ENCODE measurements around the gene F2RL3.

F2RL3 gene

GRCh38 chr19:16895467-16896145, 6.8 kb downstream of the F2RL3 start:
- no peak for DNase-seq

- DNase-seq, result no peak
Observed at GRCh38 chr19:16896146-16897028, 7.6 kb downstream of the F2RL3 start.

- no peak for DNase-seq
Observed at GRCh38 chr19:16897029-16897855, 8.4 kb downstream of the F2RL3 start.

- no peak for DNase-seq
Observed at GRCh38 chr19:16897856-16898161, 9.0 kb downstream of the F2RL3 start.

DNA sequence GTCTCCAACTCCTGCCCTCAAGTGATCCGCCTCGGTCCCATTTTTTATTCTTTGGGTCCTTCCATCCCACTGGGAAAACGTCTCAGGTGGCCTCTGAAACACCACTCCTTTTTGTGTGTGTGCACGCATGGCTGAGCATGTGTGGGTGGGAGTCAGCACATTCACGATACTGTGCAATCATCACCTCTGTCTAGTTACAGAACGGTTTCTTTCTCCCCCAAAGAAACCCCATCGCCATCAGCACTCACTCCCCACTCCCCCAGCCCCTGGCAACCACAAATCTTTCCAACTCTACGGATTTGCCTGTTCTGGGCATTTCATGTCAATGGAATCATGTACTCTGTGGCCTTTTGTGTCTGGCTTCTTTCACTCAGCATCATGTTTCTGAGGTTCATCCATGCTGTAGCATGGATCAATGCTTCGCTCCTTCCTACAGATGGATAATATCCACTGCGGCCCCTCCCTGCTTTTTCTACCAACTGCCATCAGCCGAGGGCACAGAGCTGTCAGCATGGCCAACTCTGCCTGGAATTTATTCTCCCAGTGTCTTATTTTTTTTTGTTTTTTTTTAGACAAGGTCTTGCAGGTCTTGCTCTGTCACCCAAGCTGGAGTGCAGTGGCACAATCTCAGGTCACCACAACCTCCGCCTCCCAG, 9.7 kb downstream of the F2RL3 start:
- no peak for DNase-seq

DNA sequence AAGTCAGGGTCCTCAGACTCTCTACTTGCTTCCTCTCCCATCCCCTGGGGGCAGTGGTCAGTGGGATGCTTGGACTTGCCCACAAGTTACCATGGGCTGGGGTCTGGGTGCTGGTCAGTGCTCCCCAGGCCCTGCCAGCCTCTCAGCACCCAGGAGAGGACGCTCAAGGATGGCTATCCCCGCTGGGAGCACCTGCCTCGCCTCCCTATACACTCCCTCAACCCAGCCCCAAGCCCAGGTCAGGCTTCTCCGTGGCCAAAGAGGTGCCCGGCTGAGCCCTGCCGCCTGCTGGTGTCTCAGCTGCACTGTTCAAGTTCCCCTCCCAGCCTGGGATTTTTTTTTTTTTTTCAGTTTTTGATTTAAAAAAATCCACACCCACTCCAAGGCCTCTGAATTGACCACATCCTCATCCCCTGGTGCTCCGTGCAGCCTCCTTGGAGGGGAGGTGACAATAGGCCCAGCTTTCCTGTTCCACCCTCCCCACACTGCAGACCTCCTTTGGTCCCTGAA, 10.8 kb downstream of the F2RL3 start:
- DNase-seq, result no peak

DNA sequence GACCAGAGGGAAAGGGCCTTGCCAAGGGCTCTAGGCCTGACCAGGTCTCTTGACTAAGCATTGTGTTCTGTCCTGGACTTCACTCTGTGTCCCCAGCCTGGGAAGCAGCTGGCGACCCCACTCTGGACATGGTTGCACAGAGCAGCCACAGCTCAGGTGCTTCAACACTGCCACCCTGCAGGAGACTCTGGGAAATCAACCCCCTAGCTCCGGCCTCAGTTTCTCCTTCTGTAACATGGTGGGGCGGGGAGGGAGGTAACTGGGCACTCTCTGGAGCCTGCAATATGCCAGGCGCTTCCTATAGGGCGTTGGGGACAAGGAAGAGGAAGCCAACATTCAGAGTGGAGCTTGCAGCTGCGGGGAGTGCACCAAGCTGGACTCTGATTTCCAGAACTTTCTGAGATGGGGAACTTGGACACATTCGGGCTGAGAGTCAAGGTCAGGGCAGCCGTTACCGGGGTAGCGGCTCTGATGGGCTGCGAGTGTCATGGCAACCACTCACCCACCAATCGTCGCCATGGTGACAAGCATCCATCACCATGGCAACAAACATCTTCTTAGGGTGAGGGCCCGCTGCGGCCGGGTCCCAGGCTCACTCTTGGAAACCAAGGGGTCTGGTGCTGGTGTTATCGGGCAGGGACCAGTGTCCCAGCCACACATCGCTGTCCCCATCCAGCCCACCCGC, 12.8 kb downstream of the F2RL3 start:
- peak in 1 of 2 experiments; percentile 25 for DNase-seq

DNA sequence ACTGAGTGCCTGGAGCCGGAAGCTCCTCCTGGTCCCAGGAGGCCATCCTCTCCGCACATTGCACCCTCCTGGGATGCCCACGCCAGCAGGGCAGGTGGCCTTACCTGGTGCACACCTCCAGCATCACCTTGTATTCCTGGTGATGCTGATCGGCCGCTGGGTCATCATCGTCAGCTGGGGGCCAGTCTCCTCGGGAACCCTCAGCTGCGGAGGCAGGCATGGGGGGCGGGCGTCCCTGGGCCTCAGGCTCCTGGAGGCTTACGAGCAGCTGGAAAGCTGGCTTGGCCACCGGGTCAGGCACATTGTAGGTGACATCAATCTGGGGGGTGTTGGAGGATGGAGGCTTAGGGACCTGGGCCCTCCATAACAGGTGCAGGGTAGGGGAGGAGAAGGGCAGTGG, 13.7 kb downstream of the F2RL3 start:
- no peak for DNase-seq

DNA sequence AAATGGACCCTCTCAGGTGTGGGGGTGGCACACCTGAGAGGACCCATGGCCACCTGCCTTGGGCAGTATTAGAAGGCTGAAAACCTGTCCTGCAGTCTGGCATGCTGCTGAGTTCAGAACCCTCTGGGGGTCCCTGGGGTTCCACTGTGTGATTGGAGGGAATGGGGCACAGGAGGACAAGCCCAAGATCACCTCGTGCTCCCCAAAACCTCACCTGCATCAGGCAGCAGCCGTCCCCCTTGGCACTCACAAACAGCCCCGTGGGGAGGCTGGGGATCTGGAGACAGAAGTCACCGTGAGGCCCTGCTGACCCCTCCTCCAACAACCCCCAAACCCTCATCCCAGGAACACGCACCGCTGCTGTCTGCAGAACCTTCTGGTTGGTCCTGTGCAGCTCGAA, 14.5 kb downstream of the F2RL3 start:
- DNase-seq, result no peak

GRCh38 chr19:16904599-16904998, 15.8 kb downstream of the F2RL3 start:
- DNase-seq, result no peak

GRCh38 chr19:16908759-16909158, 20.0 kb downstream of the F2RL3 start:
- no peak for DNase-seq

DNA sequence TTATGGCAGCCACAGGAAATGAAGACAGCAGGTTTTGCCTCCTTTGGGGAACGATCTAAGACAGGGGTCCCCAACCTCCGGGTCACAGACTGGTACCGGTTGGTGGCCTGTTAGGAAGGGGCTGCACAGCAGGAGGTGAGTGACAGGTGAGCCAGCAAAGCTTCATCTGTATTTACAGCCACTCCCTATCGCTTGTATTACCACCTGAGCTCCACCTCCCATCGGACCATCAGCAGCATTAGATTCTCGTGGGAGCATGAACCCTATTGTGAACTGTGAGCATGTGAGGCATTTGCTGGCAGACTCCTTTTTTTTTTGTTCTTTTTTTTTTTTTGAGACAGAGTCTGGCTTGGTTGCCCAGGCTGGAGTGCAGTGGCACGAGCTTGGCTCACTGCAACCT, 22.2 kb downstream of the F2RL3 start:
- no peak for DNase-seq

DNA sequence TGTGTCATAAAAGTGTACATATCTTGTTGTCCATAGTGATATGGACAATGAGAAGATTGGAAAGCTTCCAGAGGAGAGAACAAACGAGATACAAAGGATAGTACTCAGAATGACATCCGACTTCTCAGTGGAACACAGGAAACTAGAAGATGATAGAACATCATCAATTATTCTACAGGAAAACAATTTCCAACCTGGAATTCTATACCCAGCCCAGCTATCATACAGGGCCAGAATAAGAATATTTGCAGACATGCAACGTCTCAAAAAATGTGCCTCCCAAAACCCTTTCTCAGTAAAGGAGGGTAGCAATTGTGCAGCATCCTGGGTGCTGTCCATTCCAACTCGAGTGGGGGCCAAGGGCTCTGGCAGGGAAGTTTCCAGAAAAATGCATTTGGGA, 24.0 kb downstream of the F2RL3 start:
- no peak for DNase-seq

DNA sequence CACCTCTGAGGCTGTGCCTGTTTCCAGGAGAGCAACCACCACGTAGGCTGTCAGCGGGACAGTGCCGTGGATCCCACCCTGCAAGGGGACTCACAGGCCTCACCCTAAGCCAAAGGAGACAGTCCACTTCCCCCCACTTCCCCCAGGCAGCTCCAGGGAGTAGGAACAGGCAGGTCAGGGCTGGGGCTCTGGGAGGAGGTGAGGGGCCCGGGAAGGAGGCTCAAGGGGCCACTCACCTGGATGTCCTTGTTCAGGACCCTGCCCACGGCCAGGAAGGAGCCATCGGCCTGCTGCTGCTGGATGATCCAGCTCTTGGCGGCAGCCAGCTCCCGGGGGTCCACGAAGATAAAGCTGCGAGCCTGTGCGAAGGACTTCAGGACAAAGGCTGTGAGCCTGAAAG, 25.6 kb downstream of the F2RL3 start:
- no peak for DNase-seq

- DNase-seq, result no peak
Observed at GRCh38 chr19:16915135-16915534, 26.3 kb downstream of the F2RL3 start.

GRCh38 chr19:16915734-16916133, 26.9 kb downstream of the F2RL3 start:
- no peak for DNase-seq

DNA sequence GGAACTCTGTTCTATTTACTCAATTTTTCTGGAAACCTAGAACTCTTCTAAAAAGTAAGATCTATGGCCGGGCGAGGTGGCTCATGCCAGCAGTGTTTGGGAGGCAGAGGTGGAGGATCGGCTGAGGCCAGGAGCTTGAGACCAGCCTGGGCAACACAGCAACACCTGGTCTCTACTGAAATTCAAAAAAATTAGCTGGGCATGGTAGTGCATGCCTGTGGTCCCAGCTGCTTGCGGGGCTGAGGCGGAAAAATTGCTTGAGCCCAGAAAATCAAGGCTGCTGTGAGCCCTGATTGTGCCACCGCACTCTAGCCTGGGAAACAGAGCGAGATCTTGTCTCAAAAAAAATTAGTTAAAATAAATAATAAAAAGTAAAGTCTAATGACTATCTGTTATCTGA, 28.6 kb downstream of the F2RL3 start:
- no peak for DNase-seq

GRCh38 chr19:16919496-16919895, 30.7 kb downstream of the F2RL3 start:
- no peak for DNase-seq

DNA sequence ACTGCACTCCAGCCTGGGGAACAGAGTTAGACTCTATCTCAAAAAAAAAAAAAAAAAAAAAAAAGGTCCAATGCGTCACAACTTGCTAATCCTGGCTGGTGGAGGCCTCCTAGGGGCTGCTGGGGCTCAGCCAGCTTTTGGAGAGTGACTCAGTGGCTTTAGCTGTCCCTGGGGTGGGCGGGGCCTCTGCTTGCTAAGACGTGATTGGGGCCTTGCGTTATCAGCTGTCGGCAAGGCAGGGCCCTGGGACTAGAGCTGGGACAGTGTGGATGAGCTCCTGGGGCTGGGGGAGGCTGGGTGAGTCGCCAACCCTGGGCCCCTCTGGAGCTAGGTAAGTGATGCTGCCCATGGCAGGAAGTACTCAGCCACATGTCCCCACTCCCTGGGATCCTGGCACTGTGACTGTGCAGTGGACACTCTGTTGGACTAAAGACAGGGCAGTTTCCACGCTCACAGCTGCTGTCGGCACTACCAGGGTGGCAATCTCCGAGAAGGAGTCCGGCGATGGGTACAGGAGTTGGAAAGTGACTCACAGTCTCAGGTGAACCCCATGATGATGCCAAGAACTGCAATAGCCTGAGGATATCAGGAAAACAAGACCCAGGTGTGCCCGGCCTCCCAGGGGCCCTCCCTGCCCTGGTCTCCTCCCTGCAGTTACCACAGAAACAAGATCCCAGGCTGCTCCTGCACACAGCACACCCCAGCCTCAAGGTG, 32.2 kb downstream of the F2RL3 start:
- DNase-seq, result no peak

GRCh38 chr19:16921766-16922591, 33.2 kb downstream of the F2RL3 start:
- no peak for DNase-seq

DNA sequence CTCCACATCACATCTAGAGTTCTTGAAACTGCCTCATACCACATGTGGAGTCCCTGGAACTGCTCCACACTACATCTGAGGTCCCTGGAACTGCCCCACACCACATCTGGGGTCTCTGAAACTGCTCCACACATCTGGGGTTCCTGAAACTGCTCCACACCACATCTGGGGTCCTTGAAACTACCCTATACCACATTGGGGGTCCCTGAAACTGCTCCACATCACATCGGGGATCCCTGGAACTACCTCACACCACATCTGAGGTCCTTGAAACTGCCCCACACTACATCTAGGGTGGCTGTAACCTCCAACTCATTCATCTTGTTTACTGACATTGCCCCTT, 33.8 kb downstream of the F2RL3 start:
- DNase-seq, result no peak
